Fibroblast of lung (primary cell): Measurements from ENCODE around the gene PRKCG. TPM values are rescaled to one million over a fixed set of nuclear protein-coding genes. Genes with fewer than 3 reads are reported as not detected.
A peak's percentile ranks its signal among the peaks of the same experiment; 100 is the strongest.

Source experiments
- DNase-seq, 2 donors: peaks; one replicate each; pipeline versions ENCODE4 v3.0.0 to v3.0.0-alpha.2; 2010; ENCODE audit warnings: low read depth in 2 of 2
- H2AFZ ChIP-seq: 2 replicates; pipeline ENCODE4 v1.5.1; 2012; ENCODE audit warnings: low read length, control low read depth, inconsistent platforms
- H3K27ac ChIP-seq: 2 replicates; pipeline ENCODE4 v1.5.1; 2011; ENCODE audit warnings: low read length, control low read depth; ENCODE audit not compliant: insufficient read depth
- H3K27me3 ChIP-seq: 2 replicates; pipeline ENCODE4 v1.5.1; 2011; ENCODE audit warnings: mild to moderate bottlenecking, low read length; ENCODE audit not compliant: control insufficient read depth, insufficient read depth
- H3K36me3 ChIP-seq: 2 replicates; pipeline ENCODE4 v1.5.1; 2011; ENCODE audit warnings: low read length; ENCODE audit not compliant: control insufficient read depth, insufficient read depth
- H3K4me1 ChIP-seq: 2 replicates; pipeline ENCODE4 v1.5.1; 2011; ENCODE audit warnings: low read length; ENCODE audit not compliant: control insufficient read depth, insufficient read depth; ENCODE audit errors: extremely low read depth
- H3K4me2 ChIP-seq: 2 replicates; pipeline ENCODE4 v1.5.1; 2011; ENCODE audit warnings: low read length, control low read depth; ENCODE audit not compliant: insufficient read depth; ENCODE audit errors: extremely low read depth
- H3K4me3 ChIP-seq, 4 experiments: fragments of 200-600 bp in 1 of 4; sonication (generic) in 1 of 4; replicated peaks in 1 of 4; 2 replicates each; pipeline ENCODE4 v1.5.1; 2011 to 2016; ENCODE audit warnings: low read length in 4 of 4, low read depth in 3 of 4, mild to moderate bottlenecking in 3 of 4, control low read depth in 2 of 4, inconsistent platforms in 1 of 4, mixed read lengths in 1 of 4; ENCODE audit not compliant: insufficient read depth in 1 of 4; ENCODE audit errors: control extremely low read depth in 1 of 4
- H3K79me2 ChIP-seq: 2 replicates; pipeline ENCODE4 v1.5.1; 2012; ENCODE audit warnings: mild to moderate bottlenecking, low read length, inconsistent platforms; ENCODE audit not compliant: control insufficient read depth, insufficient read depth
- H3K9ac ChIP-seq: 2 replicates; pipeline ENCODE4 v1.5.1; 2011; ENCODE audit warnings: mild to moderate bottlenecking, low read length, control low read depth; ENCODE audit not compliant: insufficient read depth
- H3K9me3 ChIP-seq: 2 replicates; pipeline ENCODE4 v1.5.1; 2012; ENCODE audit warnings: low read depth, low read length; ENCODE audit not compliant: control insufficient read depth, insufficient read depth
- H4K20me1 ChIP-seq: 2 replicates; pipeline ENCODE4 v1.5.1; 2011; ENCODE audit warnings: low read length; ENCODE audit not compliant: control insufficient read depth, insufficient read depth; ENCODE audit errors: extremely low read depth
- CTCF ChIP-seq, 2 donors: IDR thresholded peaks in 1 of 2; conservative IDR thresholded peaks in 1 of 2; 1 replicate in 1 of 2; 2 replicates in 1 of 2; pipeline ENCODE4 v1.5.1; 2011 to 2012; ENCODE audit warnings: low read length in 2 of 2, control low read depth in 1 of 2, inconsistent platforms in 1 of 2, low read depth in 1 of 2, mild to moderate bottlenecking in 1 of 2
- EZH2 ChIP-seq: IDR thresholded peaks from 2 replicates; pipeline ENCODE4 v1.5.1; 2012; ENCODE audit warnings: low read length, control low read depth, mild to moderate bottlenecking; ENCODE audit errors: missing control alignments
- polyA plus RNA-seq, 2 donors: library from polyadenylated mRNA; depleted of rRNA in 1 of 2; stranded (reverse) in 1 of 2; unstranded in 1 of 2; fragments of >200 nt; gene quantifications; 2 replicates each; pipeline ENCODE4 v1.2.1, GENCODE V29; 2011 to 2012; ENCODE audit warnings: missing spikeins in 1 of 2
- total RNA-seq: library from RNA; depleted of rRNA; stranded (reverse); fragments of >200 nt; gene quantifications from 2 replicates; pipeline ENCODE4 v1.2.1, GENCODE V29; 2014

The PRKCG gene
- total and polyA plus RNA-seq, 2 donors (not counting 1 experiment from before 2014, with no cell fraction given) = not detected

DNA sequence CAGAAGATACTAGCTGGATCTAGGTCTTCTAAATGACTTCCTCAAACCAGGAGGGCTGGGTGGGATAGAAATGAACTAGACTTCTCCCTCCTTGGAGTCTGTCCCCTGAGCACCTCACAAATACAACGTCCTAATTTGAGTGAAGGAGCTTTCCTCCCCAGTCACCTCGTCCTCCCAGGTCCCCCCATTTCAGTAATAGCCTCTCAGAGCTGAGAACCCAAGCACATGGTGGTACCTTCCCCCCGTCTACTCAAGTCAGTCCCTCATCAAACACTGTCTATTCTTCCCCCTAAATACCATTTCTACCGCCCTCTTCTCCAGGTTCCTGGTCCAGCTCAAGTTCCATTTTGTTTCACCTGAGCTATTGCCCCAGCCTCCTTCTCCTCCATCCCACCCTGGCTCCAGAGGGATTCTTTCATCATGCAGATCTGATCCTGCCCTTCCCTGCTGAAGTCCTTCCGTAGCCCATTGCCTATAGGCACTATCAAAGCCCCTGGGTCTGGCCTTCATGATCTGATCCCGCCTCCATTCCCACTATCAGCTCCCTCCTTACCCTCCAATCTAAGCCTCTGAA is 5.3 kb upstream of the PRKCG start:
- Histone ChIP-seq H3K9ac (no peak overlapping the region), H3K4me1 (peaks cover 8% of the 10 kb centered on the region), H2AFZ (no peak overlapping the region), H3K9me3 (no peaks in the 10 kb centered on the region), H3K79me2 (peaks cover 11% of the 10 kb centered on the region), H3K4me3 (no peak overlapping the region), H3K27ac (no peak overlapping the region), H3K4me2 (no peak overlapping the region), H3K27me3 (peaks cover 22% of the 10 kb centered on the region), H4K20me1 (no peaks in the 10 kb centered on the region), H3K36me3 (peaks cover 15% of the 10 kb centered on the region)
- TF ChIP-seq CTCF (conservative IDR thresholded peaks at IDR 0.05 in 1 of 2, IDR thresholded peaks at IDR 0.05 in 1 of 2; ENCODE audit: low read depth in 1 of 2, low read length in 2 of 2) (no peak), EZH2 (no peak)
- no peak for DNase-seq

DNA sequence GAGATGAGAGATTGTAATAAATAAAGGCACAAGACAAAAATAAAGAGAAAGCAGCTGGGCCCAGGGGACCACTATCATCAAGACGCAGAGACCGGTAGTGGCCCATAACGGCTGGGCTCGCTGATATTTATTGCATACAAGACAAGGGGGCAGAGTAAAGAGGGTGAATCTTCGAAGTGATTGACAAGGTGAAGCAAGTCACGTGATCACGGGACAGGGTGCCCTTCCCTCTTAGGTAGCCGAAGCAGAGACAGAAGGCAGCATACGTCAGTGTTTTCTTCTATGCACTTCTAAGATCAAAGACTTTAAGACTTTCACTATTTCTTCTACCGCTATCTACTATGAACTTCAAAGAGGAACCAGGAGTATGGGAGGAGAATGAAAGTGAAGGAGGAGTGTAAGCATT is 4.6 kb upstream of the PRKCG start:
- Histone ChIP-seq H3K27me3 (peaks cover 27% of the 10 kb centered on the region), H2AFZ (no peak overlapping the region), H3K79me2 (peaks cover 11% of the 10 kb centered on the region), H3K9me3 (no peaks in the 10 kb centered on the region), H4K20me1 (no peaks in the 10 kb centered on the region), H3K4me2 (no peak overlapping the region), H3K9ac (no peak overlapping the region), H3K4me1 (peaks cover 8% of the 10 kb centered on the region), H3K4me3 (no peak overlapping the region), H3K27ac (no peak overlapping the region), H3K36me3 (peaks cover 15% of the 10 kb centered on the region)
- TF ChIP-seq CTCF (conservative IDR thresholded peaks at IDR 0.05 in 1 of 2, IDR thresholded peaks at IDR 0.05 in 1 of 2; ENCODE audit: low read depth in 1 of 2, low read length in 2 of 2) (no peak), EZH2 (no peak)
- peak in 1 of 2 donors; percentile 22 for DNase-seq

- Histone ChIP-seq H3K27ac (peak overlapping the region; percentile 31), H4K20me1 (no peaks in the 10 kb centered on the region), H3K4me1 (peaks cover 8% of the 10 kb centered on the region), H3K9me3 (no peaks in the 10 kb centered on the region), H3K79me2 (peaks cover 3% of the 10 kb centered on the region), H3K36me3 (peaks cover 7% of the 10 kb centered on the region), H3K4me3 (peak overlapping the region; percentile 69 to 79 (median 76)), H2AFZ (peak overlapping the region; percentile 85), H3K27me3 (peaks cover 36% of the 10 kb centered on the region), H3K9ac (peak overlapping the region; percentile 53), H3K4me2 (peak overlapping the region; percentile 94)
- TF ChIP-seq EZH2 (no peak), CTCF (conservative IDR thresholded peaks at IDR 0.05 in 1 of 2, IDR thresholded peaks at IDR 0.05 in 1 of 2; ENCODE audit: low read depth in 1 of 2, low read length in 2 of 2) (no peak)
- peak in 1 of 2 donors; percentile 16 for DNase-seq
These were observed 3.2 kb upstream of the PRKCG start for GRCh38 chr19:53878776-53879139.
